ENCODE measurements around the gene BLCAP.

BLCAP gene

DNA sequence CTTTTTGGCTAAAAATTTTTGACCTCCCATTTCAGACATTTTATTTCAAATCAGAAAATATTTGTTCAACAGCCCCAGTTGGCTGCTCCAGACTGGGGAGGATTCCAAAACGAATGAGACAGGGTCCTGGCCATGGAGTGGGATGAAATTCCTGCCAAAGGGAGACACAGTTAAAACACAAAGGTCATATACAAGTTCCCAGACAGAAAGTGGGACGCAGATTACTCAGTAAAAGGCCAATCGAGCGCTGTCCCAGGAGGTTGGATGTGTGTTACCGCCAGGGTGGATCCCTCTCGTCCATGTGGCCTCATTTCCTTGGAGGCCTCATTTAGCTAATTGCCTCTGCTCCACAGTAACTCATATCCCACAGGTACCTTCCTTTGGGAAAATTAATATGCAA is 48.4 kb downstream of the BLCAP start:
- ATAC-seq, result no peak
- TF ChIP-seq, protein P1, sequence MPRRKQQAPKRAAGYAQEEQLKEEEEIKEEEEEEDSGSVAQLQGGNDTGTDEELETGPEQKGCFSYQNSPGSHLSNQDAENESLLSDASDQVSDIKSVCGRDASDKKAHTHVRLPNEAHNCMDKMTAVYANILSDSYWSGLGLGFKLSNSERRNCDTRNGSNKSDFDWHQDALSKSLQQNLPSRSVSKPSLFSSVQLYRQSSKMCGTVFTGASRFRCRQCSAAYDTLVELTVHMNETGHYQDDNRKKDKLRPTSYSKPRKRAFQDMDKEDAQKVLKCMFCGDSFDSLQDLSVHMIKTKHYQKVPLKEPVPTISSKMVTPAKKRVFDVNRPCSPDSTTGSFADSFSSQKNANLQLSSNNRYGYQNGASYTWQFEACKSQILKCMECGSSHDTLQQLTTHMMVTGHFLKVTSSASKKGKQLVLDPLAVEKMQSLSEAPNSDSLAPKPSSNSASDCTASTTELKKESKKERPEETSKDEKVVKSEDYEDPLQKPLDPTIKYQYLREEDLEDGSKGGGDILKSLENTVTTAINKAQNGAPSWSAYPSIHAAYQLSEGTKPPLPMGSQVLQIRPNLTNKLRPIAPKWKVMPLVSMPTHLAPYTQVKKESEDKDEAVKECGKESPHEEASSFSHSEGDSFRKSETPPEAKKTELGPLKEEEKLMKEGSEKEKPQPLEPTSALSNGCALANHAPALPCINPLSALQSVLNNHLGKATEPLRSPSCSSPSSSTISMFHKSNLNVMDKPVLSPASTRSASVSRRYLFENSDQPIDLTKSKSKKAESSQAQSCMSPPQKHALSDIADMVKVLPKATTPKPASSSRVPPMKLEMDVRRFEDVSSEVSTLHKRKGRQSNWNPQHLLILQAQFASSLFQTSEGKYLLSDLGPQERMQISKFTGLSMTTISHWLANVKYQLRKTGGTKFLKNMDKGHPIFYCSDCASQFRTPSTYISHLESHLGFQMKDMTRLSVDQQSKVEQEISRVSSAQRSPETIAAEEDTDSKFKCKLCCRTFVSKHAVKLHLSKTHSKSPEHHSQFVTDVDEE (CRISPR knock-in tag; IDR thresholded peaks at IDR 0.05), result no peak
- TF ChIP-seq SNAI2 (CRISPR knock-in tag; IDR thresholded peaks at IDR 0.05) (no peak), ZNF8 (CRISPR knock-in tag; IDR thresholded peaks at IDR 0.05) (no peak)

DNA sequence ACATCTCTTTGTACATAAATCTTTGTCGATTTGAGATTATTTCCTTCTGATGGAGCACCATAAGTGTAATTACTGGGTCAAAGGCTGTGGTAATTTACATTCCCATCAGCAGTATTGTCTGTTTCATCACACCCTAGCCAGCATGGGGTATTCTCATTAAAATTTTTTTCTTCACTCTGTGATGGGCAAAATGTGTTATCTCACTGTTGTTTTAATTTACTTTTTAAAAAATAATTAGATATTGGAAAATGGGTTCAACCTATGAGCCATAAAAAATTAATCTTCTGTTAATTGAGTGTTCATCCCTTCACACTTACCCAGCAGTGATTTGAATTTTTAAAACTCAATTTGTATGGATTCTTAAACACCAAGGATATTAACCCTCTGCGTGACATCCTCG is 50.6 kb downstream of the BLCAP start:
- no peak for ATAC-seq
- TF ChIP-seq ZFP3 (CRISPR knock-in tag; IDR thresholded peaks at IDR 0.05) (no peak), ZC3H10 (CRISPR knock-in tag; IDR thresholded peaks at IDR 0.05) (no peak), ARNTL (CRISPR knock-in tag; IDR thresholded peaks at IDR 0.05; ENCODE audit: borderline replicate concordance, low read depth) (no peak), SNAI2 (CRISPR knock-in tag; IDR thresholded peaks at IDR 0.05) (no peak), PPARA (CRISPR knock-in tag; IDR thresholded peaks at IDR 0.05; ENCODE audit: borderline replicate concordance) (no peak), TOX (CRISPR knock-in tag; IDR thresholded peaks at IDR 0.05; ENCODE audit: borderline replicate concordance) (no peak), ISL1 (CRISPR knock-in tag; IDR thresholded peaks at IDR 0.05) (no peak), GLIS3 (CRISPR knock-in tag; IDR thresholded peaks at IDR 0.05) (no peak), CSDC2 (CRISPR knock-in tag; IDR thresholded peaks at IDR 0.05) (no peak), OSR1 (CRISPR knock-in tag; IDR thresholded peaks at IDR 0.05) (no peak), ZNF8 (CRISPR knock-in tag; IDR thresholded peaks at IDR 0.05) (no peak), ZFP30 (CRISPR knock-in tag; IDR thresholded peaks at IDR 0.05) (no peak)
- TF ChIP-seq, protein P2, sequence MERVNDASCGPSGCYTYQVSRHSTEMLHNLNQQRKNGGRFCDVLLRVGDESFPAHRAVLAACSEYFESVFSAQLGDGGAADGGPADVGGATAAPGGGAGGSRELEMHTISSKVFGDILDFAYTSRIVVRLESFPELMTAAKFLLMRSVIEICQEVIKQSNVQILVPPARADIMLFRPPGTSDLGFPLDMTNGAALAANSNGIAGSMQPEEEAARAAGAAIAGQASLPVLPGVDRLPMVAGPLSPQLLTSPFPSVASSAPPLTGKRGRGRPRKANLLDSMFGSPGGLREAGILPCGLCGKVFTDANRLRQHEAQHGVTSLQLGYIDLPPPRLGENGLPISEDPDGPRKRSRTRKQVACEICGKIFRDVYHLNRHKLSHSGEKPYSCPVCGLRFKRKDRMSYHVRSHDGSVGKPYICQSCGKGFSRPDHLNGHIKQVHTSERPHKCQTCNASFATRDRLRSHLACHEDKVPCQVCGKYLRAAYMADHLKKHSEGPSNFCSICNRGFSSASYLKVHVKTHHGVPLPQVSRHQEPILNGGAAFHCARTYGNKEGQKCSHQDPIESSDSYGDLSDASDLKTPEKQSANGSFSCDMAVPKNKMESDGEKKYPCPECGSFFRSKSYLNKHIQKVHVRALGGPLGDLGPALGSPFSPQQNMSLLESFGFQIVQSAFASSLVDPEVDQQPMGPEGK (CRISPR knock-in tag; IDR thresholded peaks at IDR 0.05; ENCODE audit: borderline replicate concordance), result no peak
- TF ChIP-seq, protein P3, sequence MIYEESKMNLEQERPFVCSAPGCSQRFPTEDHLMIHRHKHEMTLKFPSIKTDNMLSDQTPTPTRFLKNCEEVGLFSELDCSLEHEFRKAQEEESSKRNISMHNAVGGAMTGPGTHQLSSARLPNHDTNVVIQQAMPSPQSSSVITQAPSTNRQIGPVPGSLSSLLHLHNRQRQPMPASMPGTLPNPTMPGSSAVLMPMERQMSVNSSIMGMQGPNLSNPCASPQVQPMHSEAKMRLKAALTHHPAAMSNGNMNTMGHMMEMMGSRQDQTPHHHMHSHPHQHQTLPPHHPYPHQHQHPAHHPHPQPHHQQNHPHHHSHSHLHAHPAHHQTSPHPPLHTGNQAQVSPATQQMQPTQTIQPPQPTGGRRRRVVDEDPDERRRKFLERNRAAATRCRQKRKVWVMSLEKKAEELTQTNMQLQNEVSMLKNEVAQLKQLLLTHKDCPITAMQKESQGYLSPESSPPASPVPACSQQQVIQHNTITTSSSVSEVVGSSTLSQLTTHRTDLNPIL (CRISPR knock-in tag; IDR thresholded peaks at IDR 0.05; ENCODE audit: low read depth), result no peak

DNA sequence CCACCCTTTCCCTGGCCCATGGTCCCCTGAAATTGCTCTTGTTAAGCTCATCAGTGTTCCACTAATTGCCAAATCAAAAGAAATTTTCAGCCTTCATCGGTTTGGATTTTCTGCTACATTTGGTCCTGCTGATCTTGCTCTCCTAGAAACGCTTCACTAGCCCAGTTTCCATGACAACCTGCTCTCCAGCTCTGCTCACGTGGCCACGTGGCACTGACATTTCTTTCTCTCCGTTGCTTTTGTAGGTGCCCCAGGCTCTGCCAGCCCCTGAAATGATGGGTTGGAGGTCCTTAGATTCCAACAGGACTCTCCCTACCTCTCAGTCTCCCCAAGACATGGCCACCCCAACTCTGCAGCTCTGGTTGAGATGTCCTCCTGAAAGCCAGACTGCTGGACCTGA is 52.4 kb downstream of the BLCAP start:
- no peak for TF ChIP-seq OSR1 (CRISPR knock-in tag; IDR thresholded peaks at IDR 0.05)
- TF ChIP-seq ARNTL (CRISPR knock-in tag; IDR thresholded peaks at IDR 0.05; ENCODE audit: borderline replicate concordance, low read depth), result no peak
- TF ChIP-seq SNAI2 (CRISPR knock-in tag; IDR thresholded peaks at IDR 0.05), result no peak
- TF ChIP-seq ZC3H10 (CRISPR knock-in tag; IDR thresholded peaks at IDR 0.05), result no peak
- no peak for TF ChIP-seq ZNF565 (CRISPR knock-in tag; conservative IDR thresholded peaks at IDR 0.05; ENCODE audit: low read depth)
- no peak for TF ChIP-seq CSDC2 (CRISPR knock-in tag; IDR thresholded peaks at IDR 0.05)
- TF ChIP-seq TOX (CRISPR knock-in tag; IDR thresholded peaks at IDR 0.05; ENCODE audit: borderline replicate concordance), result no peak
- no peak for TF ChIP-seq ZNF8 (CRISPR knock-in tag; IDR thresholded peaks at IDR 0.05)
- TF ChIP-seq, protein P1 (CRISPR knock-in tag; IDR thresholded peaks at IDR 0.05), result no peak
- no peak for TF ChIP-seq TCF4 (CRISPR knock-in tag; IDR thresholded peaks at IDR 0.05; ENCODE audit: borderline replicate concordance)
- no peak for TF ChIP-seq ESRRG (CRISPR knock-in tag; IDR thresholded peaks at IDR 0.05)
- TF ChIP-seq GLIS3 (CRISPR knock-in tag; IDR thresholded peaks at IDR 0.05), result no peak
- TF ChIP-seq, protein P2 (CRISPR knock-in tag; IDR thresholded peaks at IDR 0.05; ENCODE audit: borderline replicate concordance), result no peak
- no peak for TF ChIP-seq ZNF70 (CRISPR knock-in tag; IDR thresholded peaks at IDR 0.05)
- no peak for TF ChIP-seq ISL1 (CRISPR knock-in tag; IDR thresholded peaks at IDR 0.05)
- TF ChIP-seq PPARA (CRISPR knock-in tag; IDR thresholded peaks at IDR 0.05; ENCODE audit: borderline replicate concordance), result no peak
- TF ChIP-seq, protein P3 (CRISPR knock-in tag; IDR thresholded peaks at IDR 0.05; ENCODE audit: low read depth), result no peak
- TF ChIP-seq RARB (CRISPR knock-in tag; IDR thresholded peaks at IDR 0.05), result no peak
- no peak for ATAC-seq

All from SK-N-SH treated with all-trans-retinoic acid at 6 μM for 48 hours (cell line).